Measurements from ENCODE around the gene ZNF24.

DNA sequence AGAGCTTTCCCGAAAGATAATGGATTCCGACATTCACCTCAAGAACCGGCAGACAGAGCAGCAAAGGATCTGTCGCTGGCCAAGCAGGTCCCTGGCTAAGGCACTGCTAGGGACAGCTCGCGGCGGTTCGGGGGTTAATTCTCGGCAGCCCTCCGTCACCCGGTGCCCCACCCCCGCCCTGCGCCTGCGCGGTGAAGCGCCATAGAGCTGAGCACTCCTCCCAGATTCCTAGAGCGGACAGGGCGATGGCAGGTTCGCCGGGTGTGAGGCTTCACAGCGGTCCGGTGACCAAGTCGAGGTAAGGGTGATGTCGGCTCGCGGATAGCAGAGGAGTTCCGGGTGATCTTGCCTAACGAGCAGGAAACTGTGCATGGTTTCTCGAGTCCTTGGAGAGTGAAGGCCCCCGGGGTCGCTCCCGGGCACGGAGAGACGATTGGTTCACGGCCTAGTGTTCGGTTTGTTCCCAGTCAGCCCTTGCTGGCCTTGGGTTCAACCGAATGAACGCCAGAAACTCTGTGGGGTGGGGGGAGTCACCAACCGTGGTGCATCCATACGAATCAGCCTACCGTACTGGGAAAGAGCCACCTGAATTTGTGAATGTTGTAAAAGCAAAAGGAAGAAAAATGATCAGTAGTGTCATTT lies 54.0 kb downstream of the ZNF24 start, which contains the start of gene ZSCAN30:
- TF ChIP-seq TCF12 (IDR thresholded peaks at IDR 0.05; ENCODE audit: low read depth, low read length): 0 out of 2 replicates have a peak, but pooled peaks have one; percentile 63
- 0 out of 2 replicates have a peak, but pooled peaks have one; percentile 26 for TF ChIP-seq RCOR1 (conservative IDR thresholded peaks at IDR 0.05; ENCODE audit: low read depth, low read length)
- TF ChIP-seq, protein P1, sequence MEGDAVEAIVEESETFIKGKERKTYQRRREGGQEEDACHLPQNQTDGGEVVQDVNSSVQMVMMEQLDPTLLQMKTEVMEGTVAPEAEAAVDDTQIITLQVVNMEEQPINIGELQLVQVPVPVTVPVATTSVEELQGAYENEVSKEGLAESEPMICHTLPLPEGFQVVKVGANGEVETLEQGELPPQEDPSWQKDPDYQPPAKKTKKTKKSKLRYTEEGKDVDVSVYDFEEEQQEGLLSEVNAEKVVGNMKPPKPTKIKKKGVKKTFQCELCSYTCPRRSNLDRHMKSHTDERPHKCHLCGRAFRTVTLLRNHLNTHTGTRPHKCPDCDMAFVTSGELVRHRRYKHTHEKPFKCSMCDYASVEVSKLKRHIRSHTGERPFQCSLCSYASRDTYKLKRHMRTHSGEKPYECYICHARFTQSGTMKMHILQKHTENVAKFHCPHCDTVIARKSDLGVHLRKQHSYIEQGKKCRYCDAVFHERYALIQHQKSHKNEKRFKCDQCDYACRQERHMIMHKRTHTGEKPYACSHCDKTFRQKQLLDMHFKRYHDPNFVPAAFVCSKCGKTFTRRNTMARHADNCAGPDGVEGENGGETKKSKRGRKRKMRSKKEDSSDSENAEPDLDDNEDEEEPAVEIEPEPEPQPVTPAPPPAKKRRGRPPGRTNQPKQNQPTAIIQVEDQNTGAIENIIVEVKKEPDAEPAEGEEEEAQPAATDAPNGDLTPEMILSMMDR (IDR thresholded peaks at IDR 0.05 in 2 of 3, conservative IDR thresholded peaks at IDR 0.05 in 1 of 3; ENCODE audit: control insufficient read depth in 2 of 3, extremely low read depth in 1 of 3, insufficient read depth in 1 of 3, low read depth in 3 of 3, low read length in 3 of 3): no peak
- TF ChIP-seq POLR2A (IDR thresholded peaks at IDR 0.05; ENCODE audit: low read depth, low read length): peak; percentile 97
- TF ChIP-seq ZNF384 (IDR thresholded peaks at IDR 0.05; ENCODE audit: borderline replicate concordance, low read depth, low read length): no peak
- TF ChIP-seq YY1 (IDR thresholded peaks at IDR 0.05; ENCODE audit: low read depth, low read length): peak; percentile 91
- TF ChIP-seq, protein P2, sequence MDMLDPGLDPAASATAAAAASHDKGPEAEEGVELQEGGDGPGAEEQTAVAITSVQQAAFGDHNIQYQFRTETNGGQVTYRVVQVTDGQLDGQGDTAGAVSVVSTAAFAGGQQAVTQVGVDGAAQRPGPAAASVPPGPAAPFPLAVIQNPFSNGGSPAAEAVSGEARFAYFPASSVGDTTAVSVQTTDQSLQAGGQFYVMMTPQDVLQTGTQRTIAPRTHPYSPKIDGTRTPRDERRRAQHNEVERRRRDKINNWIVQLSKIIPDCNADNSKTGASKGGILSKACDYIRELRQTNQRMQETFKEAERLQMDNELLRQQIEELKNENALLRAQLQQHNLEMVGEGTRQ (IDR thresholded peaks at IDR 0.05; ENCODE audit: borderline replicate concordance, low read depth, low read length): no peak
- TF ChIP-seq, protein P3, sequence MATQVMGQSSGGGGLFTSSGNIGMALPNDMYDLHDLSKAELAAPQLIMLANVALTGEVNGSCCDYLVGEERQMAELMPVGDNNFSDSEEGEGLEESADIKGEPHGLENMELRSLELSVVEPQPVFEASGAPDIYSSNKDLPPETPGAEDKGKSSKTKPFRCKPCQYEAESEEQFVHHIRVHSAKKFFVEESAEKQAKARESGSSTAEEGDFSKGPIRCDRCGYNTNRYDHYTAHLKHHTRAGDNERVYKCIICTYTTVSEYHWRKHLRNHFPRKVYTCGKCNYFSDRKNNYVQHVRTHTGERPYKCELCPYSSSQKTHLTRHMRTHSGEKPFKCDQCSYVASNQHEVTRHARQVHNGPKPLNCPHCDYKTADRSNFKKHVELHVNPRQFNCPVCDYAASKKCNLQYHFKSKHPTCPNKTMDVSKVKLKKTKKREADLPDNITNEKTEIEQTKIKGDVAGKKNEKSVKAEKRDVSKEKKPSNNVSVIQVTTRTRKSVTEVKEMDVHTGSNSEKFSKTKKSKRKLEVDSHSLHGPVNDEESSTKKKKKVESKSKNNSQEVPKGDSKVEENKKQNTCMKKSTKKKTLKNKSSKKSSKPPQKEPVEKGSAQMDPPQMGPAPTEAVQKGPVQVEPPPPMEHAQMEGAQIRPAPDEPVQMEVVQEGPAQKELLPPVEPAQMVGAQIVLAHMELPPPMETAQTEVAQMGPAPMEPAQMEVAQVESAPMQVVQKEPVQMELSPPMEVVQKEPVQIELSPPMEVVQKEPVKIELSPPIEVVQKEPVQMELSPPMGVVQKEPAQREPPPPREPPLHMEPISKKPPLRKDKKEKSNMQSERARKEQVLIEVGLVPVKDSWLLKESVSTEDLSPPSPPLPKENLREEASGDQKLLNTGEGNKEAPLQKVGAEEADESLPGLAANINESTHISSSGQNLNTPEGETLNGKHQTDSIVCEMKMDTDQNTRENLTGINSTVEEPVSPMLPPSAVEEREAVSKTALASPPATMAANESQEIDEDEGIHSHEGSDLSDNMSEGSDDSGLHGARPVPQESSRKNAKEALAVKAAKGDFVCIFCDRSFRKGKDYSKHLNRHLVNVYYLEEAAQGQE (IDR thresholded peaks at IDR 0.05; ENCODE audit: low read depth, low read length): no peak; the same call in 1 of the 2 replicates
- no peak for TF ChIP-seq CEBPB (IDR thresholded peaks at IDR 0.05; ENCODE audit: borderline replicate concordance in 1 of 2, low read depth in 2 of 2, low read length in 2 of 2)
- TF ChIP-seq, protein P4, sequence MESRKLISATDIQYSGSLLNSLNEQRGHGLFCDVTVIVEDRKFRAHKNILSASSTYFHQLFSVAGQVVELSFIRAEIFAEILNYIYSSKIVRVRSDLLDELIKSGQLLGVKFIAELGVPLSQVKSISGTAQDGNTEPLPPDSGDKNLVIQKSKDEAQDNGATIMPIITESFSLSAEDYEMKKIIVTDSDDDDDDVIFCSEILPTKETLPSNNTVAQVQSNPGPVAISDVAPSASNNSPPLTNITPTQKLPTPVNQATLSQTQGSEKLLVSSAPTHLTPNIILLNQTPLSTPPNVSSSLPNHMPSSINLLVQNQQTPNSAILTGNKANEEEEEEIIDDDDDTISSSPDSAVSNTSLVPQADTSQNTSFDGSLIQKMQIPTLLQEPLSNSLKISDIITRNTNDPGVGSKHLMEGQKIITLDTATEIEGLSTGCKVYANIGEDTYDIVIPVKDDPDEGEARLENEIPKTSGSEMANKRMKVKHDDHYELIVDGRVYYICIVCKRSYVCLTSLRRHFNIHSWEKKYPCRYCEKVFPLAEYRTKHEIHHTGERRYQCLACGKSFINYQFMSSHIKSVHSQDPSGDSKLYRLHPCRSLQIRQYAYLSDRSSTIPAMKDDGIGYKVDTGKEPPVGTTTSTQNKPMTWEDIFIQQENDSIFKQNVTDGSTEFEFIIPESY (IDR thresholded peaks at IDR 0.05): no peak
- TF ChIP-seq EGR1 (IDR thresholded peaks at IDR 0.05; ENCODE audit: borderline replicate concordance in 1 of 2, low read depth in 2 of 2, low read length in 2 of 2): peak in 1 of 2 experiments; percentile 90; a peak in 2 of 3 replicates
